Measurements from ENCODE around the gene TOR3A.
A peak's percentile ranks its signal among the peaks of the same experiment; 100 is the strongest.

The TOR3A gene

GRCh38 chr1:179077396-179077795 lies 4.5 kb upstream of the TOR3A start:
- DNase-seq = no peak

GRCh38 chr1:179079113-179079761 lies 2.6 kb upstream of the TOR3A start:
- DNase-seq = peak; percentile 27

- no peak for DNase-seq
Measured at GRCh38 chr1:179080866-179081686, 794 bp upstream of the TOR3A start.

GRCh38 chr1:179082333-179082998 lies 596 bp downstream of the TOR3A start:
- peak; percentile 15 for DNase-seq

- DNase-seq = no peak
Measured at GRCh38 chr1:179082999-179083335, 1.1 kb downstream of the TOR3A start.

- no peak for DNase-seq
Measured at GRCh38 chr1:179083533-179083932, 1.7 kb downstream of the TOR3A start.

GRCh38 chr1:179087665-179088064 lies 5.8 kb downstream of the TOR3A start:
- DNase-seq = no peak

GRCh38 chr1:179089827-179090482 lies 8.1 kb downstream of the TOR3A start:
- DNase-seq = no peak

GRCh38 chr1:179090522-179090921 lies 8.7 kb downstream of the TOR3A start:
- DNase-seq = no peak

GRCh38 chr1:179090923-179091322 lies 9.1 kb downstream of the TOR3A start:
- no peak for DNase-seq

GRCh38 chr1:179091691-179092165 lies 9.9 kb downstream of the TOR3A start:
- DNase-seq = no peak

GRCh38 chr1:179092896-179093461 lies 11.1 kb downstream of the TOR3A start:
- DNase-seq = no peak

GRCh38 chr1:179094818-179095217 lies 12.9 kb downstream of the TOR3A start:
- no peak for DNase-seq

- DNase-seq = no peak
Measured at GRCh38 chr1:179095377-179095776, 13.5 kb downstream of the TOR3A start.

- DNase-seq = no peak
Measured at GRCh38 chr1:179095924-179096323, 14.1 kb downstream of the TOR3A start.

GRCh38 chr1:179099891-179100290 lies 18.0 kb downstream of the TOR3A start:
- no peak for DNase-seq

- no peak for DNase-seq
Measured at GRCh38 chr1:179101566-179101965, 19.7 kb downstream of the TOR3A start.

GRCh38 chr1:179103999-179104398 lies 22.1 kb downstream of the TOR3A start:
- DNase-seq = no peak

GRCh38 chr1:179104611-179105250 lies 22.9 kb downstream of the TOR3A start:
- no peak for DNase-seq

- no peak for DNase-seq
Measured at GRCh38 chr1:179105393-179105792, 23.5 kb downstream of the TOR3A start.

- no peak for DNase-seq
Measured at GRCh38 chr1:179107706-179108629, 26.1 kb downstream of the TOR3A start.
